GM18505 (cell line): ENCODE results near the gene SLC7A6.
A peak's percentile ranks its signal among the peaks of the same experiment; 100 is the strongest.

ENCODE experiments used
- ATAC-seq: cut with Tn5 transposase; IDR thresholded peaks from one replicate; pipeline ENCODE4 v1.9.1; 2021; ENCODE audit not compliant: unreplicated experiment
- POLR2A ChIP-seq: IDR thresholded peaks from 4 replicates; pipeline ENCODE4 v1.6.1; 2011; ENCODE audit warnings: borderline replicate concordance; ENCODE audit not compliant: insufficient read depth, insufficient read length; ENCODE audit errors: extremely low read depth

Gene SLC7A6

GRCh38 chr16:68264128-68265077 lies at the start of gene SLC7A6:
TSS of gene SLC7A6 (plus strand) at chr16:68264526. CDS start at chr16:68274727, 10,201 bp downstream.
- ATAC-seq, result peak; percentile 68
- peak; percentile 54 for TF ChIP-seq POLR2A

- TF ChIP-seq POLR2A, result no peak
- ATAC-seq, result no peak
Observed at GRCh38 chr16:68214726-68215125, 49.6 kb upstream of the SLC7A6 start.

- ATAC-seq, result no peak
Observed at GRCh38 chr16:68215302-68215701, 49.0 kb upstream of the SLC7A6 start.

GRCh38 chr16:68216240-68216639 lies 48.1 kb upstream of the SLC7A6 start:
- no peak for ATAC-seq
- no peak for TF ChIP-seq POLR2A

More at GRCh38 chr16:68215302-68215701, 49.0 kb upstream of the SLC7A6 start:
- no peak for TF ChIP-seq POLR2A

GRCh38 chr16:68217506-68217905 lies 46.8 kb upstream of the SLC7A6 start:
- no peak for TF ChIP-seq POLR2A
- no peak for ATAC-seq

- TF ChIP-seq POLR2A, result no peak
- ATAC-seq, result no peak
Observed at GRCh38 chr16:68219725-68220351, 44.5 kb upstream of the SLC7A6 start.

- no peak for TF ChIP-seq POLR2A
- no peak for ATAC-seq
Observed at GRCh38 chr16:68223072-68223471, 41.3 kb upstream of the SLC7A6 start.

- TF ChIP-seq POLR2A, result no peak
- no peak for ATAC-seq
Observed at GRCh38 chr16:68226116-68226515, 38.2 kb upstream of the SLC7A6 start.

GRCh38 chr16:68227183-68227793 lies 37.0 kb upstream of the SLC7A6 start:
- no peak for ATAC-seq
- no peak for TF ChIP-seq POLR2A

GRCh38 chr16:68227850-68228553 lies 36.3 kb upstream of the SLC7A6 start:
- no peak for ATAC-seq
- TF ChIP-seq POLR2A, result no peak

- TF ChIP-seq POLR2A, result no peak
- no peak for ATAC-seq
Observed at GRCh38 chr16:68228652-68229051, 35.7 kb upstream of the SLC7A6 start.

- ATAC-seq, result no peak
Observed at GRCh38 chr16:68229431-68230175, 34.7 kb upstream of the SLC7A6 start.

More at GRCh38 chr16:68229431-68230175, 34.7 kb upstream of the SLC7A6 start:
- TF ChIP-seq POLR2A, result no peak
